Chondrocyte (in vitro differentiated cells): ENCODE results near the gene PRMT1. TPM values are rescaled to one million over a fixed set of nuclear protein-coding genes. Genes with fewer than 3 reads are reported as not detected.
A peak's percentile ranks its signal among the peaks of the same experiment; 100 is the strongest.

Source experiments
- DNase-seq: peaks from one replicate; pipeline ENCODE4 v3.0.0; 2021; ENCODE audit warnings: mixed read lengths, low spot score
- H3K27ac Mint-ChIP-seq: one replicate; pipeline ENCODE4 v1.8.0; 2021; ENCODE audit warnings: mild to moderate bottlenecking, moderate library complexity, mixed read lengths; ENCODE audit not compliant: unreplicated experiment
- H3K27me3 Mint-ChIP-seq: 2 replicates; pipeline ENCODE4 v1.8.0; 2021; ENCODE audit warnings: low read depth, mixed read lengths
- H3K36me3 Mint-ChIP-seq: 2 replicates; pipeline ENCODE4 v1.8.0; 2021; ENCODE audit warnings: low read depth, mixed read lengths
- H3K4me1 Mint-ChIP-seq: 2 replicates; pipeline ENCODE4 v1.8.0; 2021; ENCODE audit warnings: low read depth, mild to moderate bottlenecking, mixed read lengths
- H3K4me3 Mint-ChIP-seq: one replicate; pipeline ENCODE4 v1.8.0; 2021; ENCODE audit warnings: mild to moderate bottlenecking, moderate library complexity, mixed read lengths; ENCODE audit not compliant: unreplicated experiment
- H3K9me3 Mint-ChIP-seq: 2 replicates; pipeline ENCODE4 v1.8.0; 2021; ENCODE audit warnings: low read depth, mixed read lengths
- total RNA-seq: library from RNA; stranded (reverse); gene quantifications from 3 replicates; pipeline ENCODE4 v1.2.1, GENCODE V29; 2021
- TF ChIP-seq, protein P1 (sequence below): fragments of 200-600 bp; sonication (generic); IDR thresholded peaks from 2 replicates; pipeline ENCODE4 v1.5.0; 2021; ENCODE audit warnings: antibody characterized with exemption, mild to moderate bottlenecking, moderate library complexity

PRMT1 gene
- total RNA-seq, 1 donor from 2014 or later = 98.0 TPM

DNA sequence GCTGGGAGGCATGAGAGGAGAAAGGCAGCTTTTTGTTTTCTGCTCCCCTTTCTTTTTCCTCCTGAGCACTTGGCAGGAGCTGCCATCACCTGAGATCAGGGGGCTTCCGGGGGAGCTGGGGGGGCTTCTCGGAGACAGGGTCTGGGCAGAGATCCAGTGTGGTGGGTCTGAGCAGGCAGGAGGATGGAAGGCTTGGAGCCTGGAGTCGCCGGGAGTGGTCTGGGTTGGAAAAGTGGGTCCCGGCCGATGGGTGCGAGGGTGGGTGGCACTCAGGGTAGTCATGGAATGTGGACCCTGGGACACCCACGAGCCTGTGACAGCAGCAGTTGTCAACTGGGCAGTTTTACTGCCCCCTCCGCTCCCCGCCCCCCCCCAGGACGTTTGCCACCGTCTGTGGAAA, 10.1 kb downstream of the PRMT1 start:
- Mint-ChIP-seq H3K27me3 (no peaks in the 10 kb centered on the region), H3K9me3 (no peaks in the 10 kb centered on the region), H3K27ac (no peak overlapping the region), H3K4me1 (peaks cover 24% of the 10 kb centered on the region), H3K4me3 (no peak overlapping the region), H3K36me3 (peaks cover 15% of the 10 kb centered on the region)
- no peak for DNase-seq
- TF ChIP-seq, protein P1, sequence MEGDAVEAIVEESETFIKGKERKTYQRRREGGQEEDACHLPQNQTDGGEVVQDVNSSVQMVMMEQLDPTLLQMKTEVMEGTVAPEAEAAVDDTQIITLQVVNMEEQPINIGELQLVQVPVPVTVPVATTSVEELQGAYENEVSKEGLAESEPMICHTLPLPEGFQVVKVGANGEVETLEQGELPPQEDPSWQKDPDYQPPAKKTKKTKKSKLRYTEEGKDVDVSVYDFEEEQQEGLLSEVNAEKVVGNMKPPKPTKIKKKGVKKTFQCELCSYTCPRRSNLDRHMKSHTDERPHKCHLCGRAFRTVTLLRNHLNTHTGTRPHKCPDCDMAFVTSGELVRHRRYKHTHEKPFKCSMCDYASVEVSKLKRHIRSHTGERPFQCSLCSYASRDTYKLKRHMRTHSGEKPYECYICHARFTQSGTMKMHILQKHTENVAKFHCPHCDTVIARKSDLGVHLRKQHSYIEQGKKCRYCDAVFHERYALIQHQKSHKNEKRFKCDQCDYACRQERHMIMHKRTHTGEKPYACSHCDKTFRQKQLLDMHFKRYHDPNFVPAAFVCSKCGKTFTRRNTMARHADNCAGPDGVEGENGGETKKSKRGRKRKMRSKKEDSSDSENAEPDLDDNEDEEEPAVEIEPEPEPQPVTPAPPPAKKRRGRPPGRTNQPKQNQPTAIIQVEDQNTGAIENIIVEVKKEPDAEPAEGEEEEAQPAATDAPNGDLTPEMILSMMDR = no peak

DNA sequence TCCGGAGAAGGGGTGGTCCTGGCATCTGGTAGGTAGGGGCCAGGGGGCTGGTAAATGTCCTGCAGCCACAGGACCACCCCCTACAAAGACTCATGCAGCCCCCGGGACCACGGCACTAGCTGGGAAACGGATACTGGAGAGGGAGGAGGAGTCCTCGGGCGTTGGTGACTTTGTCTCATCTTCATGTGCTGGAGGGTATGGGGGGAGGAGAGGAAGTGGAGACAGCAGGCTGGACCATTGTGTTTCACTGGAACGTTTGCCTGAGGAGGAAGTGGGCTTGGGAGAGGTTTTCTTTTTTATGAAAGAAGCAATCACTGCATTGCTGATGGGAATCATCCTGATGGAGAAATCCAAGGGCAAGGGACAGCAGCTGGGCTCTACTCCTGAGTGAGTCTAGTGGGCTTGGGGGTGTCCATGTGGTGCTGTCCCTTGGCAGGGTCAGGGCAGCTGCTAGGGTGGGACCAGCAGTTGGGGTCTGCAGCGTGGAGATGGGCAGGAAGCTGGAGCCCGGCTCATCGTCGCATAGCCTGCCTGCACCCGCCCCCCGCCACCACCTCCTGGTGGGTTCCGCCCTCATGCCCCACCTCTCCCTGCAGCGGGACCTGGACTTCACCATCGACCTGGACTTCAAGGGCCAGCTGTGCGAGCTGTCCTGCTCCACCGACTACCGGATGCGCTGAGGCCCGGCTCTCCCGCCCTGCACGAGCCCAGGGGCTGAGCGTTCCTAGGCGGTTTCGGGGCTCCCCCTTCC, 10.7 kb downstream of the PRMT1 start:
- H3K4me3 Mint-ChIP-seq = no peak overlapping the region

DNA sequence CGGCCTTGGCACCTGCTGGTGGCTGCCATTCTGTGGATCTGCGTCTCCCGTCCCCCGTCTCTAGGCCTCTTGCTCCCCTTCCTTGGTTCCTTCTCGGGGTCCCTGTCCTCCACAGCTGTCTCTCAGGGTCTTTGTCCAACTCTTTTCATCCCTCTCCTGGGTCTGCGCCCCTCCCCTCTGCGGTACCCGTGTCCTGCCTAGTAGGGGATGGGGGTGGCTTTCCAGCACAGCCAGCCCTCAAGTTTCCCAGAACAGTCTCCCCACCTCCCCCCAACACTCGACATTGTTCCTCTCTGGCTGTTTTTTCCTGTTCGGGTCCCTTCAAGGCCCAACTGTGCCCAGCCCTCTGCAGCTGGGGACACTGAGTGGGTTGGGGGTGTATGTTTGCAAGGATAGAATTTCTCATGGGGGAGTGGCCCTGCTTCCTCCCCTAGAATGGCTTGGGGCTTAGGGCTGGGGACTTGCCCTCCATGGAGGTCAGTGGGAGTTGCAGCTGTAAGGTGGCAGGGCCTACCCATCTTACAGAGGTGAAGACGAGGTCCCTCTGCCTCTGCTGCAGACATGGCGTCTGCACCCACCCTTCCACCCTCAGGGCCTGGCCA, 11.6 kb downstream of the PRMT1 start:
- Mint-ChIP-seq H3K27ac (no peak overlapping the region), H3K36me3 (peaks cover 12% of the 10 kb centered on the region), H3K4me3 (no peak overlapping the region), H3K27me3 (no peaks in the 10 kb centered on the region), H3K9me3 (no peaks in the 10 kb centered on the region), H3K4me1 (peaks cover 28% of the 10 kb centered on the region)
- no peak for DNase-seq
- TF ChIP-seq, protein P1 = no peak

More for the DNA sequence above, 10.7 kb downstream of the PRMT1 start:
- Mint-ChIP-seq H3K36me3 (peaks cover 12% of the 10 kb centered on the region), H3K4me1 (peaks cover 28% of the 10 kb centered on the region), H3K9me3 (no peaks in the 10 kb centered on the region), H3K27me3 (no peaks in the 10 kb centered on the region), H3K27ac (peak overlapping the region; percentile 57)
- TF ChIP-seq, protein P1 = no peak
- no peak for DNase-seq

DNA sequence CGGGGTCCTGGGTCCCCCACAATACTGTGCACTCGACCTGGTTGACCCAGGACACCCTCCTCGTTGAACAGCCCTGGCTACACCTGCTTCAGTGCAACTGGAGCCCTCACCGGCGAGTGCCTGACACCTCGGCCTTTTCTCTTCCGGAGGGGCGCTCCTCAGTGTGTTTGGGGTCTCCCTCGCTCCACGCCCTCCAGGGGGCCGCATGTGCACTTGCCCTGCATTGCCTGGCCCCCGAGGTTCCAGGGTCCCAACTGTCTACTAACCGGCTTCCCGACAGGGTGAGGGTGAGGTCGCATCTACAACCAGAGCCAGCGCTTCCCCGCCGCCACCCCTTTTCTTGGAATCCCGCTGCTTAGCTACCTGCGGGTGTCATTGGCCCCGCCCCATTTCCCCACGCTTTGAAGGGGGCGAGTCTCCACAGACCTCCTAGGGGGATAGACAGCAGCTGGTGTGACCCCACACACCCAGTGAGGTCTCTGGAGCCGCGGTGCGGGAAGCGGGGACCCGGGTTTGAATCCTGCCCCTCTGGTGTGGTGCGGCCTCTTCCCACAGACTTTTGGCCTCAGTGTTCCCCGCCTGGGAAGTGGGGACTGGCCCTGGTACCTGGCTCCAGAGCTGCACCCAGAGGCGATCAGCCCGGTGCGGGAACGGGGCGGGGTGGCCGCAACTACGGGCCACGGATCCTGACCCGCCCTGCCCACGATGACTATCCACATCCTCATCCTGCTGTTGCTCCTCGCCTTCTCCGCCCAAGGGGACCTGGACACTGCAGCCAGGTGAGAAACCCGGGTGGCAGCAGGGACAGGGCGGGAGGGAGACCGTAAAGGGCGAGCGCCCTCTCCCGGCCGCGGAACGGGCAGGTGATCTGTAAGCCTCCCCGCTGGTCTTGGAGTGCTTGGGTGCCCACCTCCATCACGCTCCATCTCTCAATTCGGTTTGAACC, 12.3 kb downstream of the PRMT1 start, which contains the start of gene ADM5:
ADM5 (plus strand) TSS at position 462 of the 946 bp plus-strand sequence; CDS start at position 706, 244 bp downstream.
- peaks cover 12% of the 10 kb centered on the region for H3K36me3 Mint-ChIP-seq
- no peak for DNase-seq
- H3K27ac Mint-ChIP-seq = no peak within 1 kb of the TSS
- H3K4me1 Mint-ChIP-seq = peaks cover 28% of the 10 kb centered on the region
- TF ChIP-seq, protein P1 = peak; percentile 72
- H3K27me3 Mint-ChIP-seq = no peaks in the 10 kb centered on the region
- H3K4me3 Mint-ChIP-seq = peak within 1 kb of the TSS; percentile 90
- H3K9me3 Mint-ChIP-seq = no peaks in the 10 kb centered on the region
